ENCODE measurements around the gene OR10D3.

DNA sequence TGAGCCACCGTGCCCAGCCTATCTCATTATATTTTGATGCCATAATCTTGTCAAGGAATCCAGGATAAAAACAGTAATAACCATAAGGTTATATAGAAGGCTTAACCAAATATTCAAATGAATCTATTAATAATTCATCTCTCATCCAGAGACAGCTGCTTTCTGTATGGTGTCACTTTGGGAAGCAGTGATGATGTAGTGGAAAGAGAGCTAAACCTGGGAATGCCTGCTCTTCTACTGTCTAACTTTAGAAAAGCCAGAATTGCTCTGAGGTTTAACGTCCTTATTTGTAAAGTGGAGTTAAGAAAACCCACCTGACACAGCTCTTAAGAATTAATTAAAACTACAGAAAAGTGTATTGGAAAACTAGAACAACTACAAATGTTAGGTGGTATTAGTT, 29.3 kb upstream of the OR10D3 start:
- TF ChIP-seq, protein P1, sequence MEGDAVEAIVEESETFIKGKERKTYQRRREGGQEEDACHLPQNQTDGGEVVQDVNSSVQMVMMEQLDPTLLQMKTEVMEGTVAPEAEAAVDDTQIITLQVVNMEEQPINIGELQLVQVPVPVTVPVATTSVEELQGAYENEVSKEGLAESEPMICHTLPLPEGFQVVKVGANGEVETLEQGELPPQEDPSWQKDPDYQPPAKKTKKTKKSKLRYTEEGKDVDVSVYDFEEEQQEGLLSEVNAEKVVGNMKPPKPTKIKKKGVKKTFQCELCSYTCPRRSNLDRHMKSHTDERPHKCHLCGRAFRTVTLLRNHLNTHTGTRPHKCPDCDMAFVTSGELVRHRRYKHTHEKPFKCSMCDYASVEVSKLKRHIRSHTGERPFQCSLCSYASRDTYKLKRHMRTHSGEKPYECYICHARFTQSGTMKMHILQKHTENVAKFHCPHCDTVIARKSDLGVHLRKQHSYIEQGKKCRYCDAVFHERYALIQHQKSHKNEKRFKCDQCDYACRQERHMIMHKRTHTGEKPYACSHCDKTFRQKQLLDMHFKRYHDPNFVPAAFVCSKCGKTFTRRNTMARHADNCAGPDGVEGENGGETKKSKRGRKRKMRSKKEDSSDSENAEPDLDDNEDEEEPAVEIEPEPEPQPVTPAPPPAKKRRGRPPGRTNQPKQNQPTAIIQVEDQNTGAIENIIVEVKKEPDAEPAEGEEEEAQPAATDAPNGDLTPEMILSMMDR (IDR thresholded peaks at IDR 0.05): no peak
- no peak for TF ChIP-seq POLR2A (IDR thresholded peaks at IDR 0.05)
